Cerebellar cortex (tissue), 1 donor: ENCODE measurements around the gene DVL1.

Source experiments
- DNase-seq: peaks from one replicate; pipeline ENCODE4 v3.0.0-alpha.2; 2015; ENCODE audit warnings: low spot score

Gene DVL1

DNA sequence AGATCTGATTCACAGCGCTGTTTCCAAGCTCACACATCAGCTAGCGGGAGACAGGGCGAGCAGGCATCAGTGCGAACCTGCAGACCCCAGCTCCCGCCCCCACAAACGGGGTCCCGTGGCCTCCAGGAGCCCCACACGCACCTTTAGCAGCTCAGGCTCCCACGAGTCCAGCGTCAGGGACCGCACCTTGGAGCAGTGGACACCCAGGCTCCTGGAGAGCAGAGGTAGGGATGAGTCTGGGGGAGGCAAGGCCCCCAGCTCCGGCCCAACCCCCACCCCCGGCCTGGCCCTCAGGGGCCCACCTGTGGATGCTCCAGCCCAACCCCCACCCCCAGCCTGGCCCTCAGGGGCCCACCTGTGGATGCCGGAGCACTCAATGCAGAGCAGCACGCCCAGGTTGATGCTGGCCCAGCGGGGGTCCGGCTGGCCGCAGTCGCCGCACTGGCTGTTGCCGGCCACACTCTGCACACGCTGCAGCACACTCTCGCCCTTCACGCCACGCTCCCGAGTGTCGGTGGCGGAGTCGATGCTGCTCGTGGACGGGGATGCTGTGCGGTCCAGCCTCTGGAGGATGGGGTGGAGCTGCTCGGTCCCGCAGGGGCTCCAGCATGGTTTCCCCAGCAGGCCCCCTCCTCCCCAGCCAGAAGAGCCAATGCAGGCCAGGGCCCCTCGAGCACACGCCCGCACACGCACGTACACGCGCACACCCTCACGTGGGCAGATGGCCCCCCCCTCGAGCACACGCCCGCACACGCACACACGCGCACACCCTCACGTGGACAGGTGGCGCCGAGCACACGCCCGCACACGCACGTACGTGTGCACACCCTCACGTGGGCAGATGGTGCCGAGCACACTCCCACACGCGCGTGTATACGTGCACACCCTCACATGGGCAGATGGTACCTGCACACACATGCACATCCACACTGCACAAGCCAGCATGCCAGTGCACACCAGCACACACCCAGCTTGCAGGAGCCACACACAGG, 52.9 kb downstream of the DVL1 start:
- DNase-seq = no peak

DNA sequence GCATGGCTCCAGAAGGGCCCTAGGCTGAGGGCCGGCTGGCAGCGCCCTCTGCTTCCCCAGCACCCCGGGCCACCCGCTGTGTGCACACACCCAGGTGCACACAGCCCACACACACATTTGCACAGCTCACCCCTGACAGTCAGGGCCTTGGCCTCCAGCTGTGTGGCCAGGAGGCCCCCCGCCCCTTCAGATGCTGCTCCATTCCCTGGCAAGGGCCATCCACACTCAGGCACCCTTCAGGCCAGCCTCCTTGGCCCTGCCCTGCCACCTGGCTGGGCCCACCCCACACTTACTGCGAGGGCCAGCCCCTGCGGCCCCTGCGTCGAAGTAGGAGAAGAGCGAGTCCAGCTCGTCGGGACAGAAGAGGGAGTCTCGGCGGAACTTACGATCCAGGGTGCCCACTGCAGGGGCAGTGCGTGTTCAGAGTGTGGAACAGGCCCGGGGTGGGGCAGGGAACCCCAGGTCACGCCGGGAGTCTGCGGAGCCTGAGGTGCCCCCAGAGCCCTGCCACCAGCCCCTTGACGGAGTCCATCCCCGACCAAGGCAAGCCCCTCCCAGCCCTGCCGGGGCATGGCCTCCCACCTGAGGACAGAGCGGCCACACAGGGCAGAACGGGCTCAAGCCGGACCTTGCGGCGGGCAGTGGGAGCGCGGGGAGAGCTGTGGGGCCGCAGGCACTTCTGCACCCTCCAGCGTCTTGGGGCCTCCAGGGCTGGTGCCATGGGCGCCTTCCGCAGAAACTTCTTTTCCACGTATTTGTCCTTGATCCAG, 53.9 kb downstream of the DVL1 start:
- no peak for DNase-seq

GRCh38 chr1:1294250-1294890, 54.8 kb downstream of the DVL1 start:
- DNase-seq = no peak

GRCh38 chr1:1293263-1294249, 55.7 kb downstream of the DVL1 start:
- DNase-seq = no peak

DNA sequence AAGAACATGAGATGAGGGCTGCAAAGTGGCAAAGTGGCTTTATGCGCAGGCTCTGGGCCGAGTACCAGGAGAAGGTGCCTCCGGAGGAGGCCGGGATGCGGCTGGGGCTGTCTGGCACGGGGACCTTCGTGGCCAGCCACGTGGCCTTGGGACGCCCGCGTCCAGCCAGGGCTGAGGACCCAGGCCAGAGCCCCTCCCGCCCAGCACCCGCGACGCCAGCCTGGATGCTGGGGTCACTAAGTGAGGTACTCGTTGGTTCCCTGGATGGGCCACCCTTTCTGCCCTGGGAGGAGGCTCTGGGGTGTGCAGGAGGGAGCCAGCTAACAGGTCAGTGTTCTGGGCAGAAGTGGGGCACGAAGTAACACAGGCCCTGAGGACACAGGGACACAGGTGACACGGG, 56.4 kb downstream of the DVL1 start:
- DNase-seq = no peak

GRCh38 chr1:1292442-1292779, 56.8 kb downstream of the DVL1 start:
- DNase-seq = no peak

- peak; percentile 87 for DNase-seq
Observed at GRCh38 chr1:1291548-1292441, 57.4 kb downstream of the DVL1 start.

DNA sequence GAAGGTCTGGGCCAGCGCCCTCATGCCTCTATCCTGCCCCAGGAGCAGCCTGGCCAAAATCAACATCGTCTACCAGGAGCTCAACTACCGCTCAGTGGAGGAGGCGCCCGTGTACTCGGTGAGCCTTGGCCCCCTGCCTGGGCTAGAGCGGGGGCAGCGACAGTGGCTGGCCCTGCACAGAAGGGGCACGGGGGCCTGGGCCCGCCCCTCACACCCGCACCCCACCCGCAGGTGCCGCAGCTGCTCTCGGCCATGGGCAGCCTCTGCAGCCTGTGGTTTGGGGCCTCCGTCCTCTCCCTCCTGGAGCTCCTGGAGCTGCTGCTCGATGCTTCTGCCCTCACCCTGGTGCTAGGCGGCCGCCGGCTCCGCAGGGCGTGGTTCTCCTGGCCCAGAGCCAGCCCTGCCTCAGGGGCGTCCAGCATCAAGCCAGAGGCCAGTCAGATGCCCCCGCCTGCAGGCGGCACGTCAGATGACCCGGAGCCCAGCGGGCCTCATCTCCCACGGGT, 58.1 kb downstream of the DVL1 start:
- DNase-seq = no peak

- DNase-seq = peak; percentile 21
Observed at GRCh38 chr1:1290238-1290731, 58.9 kb downstream of the DVL1 start.

DNA sequence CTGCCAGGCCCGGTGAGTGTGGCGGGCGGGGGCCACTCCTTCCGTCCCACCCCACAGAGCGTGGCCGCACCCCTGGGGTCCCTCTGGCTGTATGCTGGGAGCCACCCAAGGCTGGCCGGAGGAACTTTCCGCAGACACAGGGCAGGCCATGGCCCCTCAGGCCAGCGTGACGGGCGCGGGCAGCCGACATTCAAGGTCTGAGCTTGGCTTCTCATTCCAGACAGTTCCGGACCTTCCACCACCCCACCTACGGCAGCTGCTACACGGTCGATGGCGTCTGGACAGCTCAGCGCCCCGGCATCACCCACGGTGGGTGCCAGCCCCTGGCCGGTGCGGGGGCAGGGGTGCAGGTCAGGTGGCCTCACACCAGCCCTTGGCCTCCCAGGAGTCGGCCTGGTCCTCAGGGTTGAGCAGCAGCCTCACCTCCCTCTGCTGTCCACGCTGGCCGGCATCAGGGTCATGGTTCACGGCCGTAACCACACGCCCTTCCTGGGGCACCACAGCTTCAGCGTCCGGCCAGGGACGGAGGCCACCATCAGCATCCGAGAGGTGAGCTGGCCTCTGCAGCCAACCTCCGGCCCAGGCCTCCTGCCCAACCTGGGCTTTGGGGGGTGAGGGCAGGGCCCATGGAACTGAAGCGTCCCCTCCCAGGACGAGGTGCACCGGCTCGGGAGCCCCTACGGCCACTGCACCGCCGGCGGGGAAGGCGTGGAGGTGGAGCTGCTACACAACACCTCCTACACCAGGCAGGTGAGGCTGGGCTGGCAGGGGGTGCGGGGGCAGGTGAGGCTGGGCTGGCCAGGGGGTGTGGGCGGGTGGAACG, 61.7 kb downstream of the DVL1 start:
- no peak for DNase-seq

DNA sequence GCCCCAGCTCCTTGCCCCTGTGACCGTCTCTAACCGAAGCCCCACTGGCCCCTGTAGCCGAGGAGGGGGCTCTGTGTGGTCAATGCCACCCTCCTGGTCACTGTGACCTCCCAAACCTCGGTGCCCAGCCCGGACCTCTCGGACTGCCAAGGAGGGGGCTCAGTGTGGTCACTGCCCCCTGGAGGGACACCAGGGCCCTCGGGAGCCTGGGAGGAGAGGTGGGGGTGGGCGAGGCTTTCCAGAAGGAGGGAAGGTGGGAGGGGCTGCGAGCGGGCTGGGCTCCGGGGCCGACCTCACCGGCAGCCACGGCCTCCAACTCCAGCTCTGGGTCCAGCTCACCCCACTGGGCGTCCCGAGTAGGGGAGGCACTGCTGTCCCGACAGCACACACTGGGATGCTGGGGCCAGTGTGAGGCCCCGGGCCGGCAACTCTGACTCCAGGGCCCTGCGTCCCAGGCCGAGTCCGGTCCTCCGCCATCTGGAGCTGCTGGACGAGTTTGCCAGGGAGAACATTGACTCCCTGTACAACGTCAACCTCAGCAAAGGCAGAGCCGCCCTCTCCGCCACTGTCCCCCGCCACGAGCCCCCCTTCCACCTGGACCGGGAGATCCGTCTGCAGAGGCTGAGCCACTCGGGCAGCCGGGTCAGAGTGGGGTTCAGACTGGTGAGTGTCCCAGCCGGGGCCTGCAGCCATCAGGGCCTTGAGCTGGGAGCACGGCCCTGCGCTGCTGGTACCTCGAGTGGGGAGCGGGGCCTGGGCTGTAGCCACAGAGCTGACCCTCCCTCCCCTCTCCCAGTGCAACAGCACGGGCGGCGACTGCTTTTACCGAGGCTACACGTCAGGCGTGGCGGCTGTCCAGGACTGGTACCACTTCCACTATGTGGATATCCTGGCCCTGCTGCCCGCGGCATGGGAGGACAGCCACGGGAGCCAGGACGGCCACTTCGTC, 62.6 kb downstream of the DVL1 start:
- no peak for DNase-seq

GRCh38 chr1:1285611-1286311, 63.5 kb downstream of the DVL1 start:
- DNase-seq = no peak
